ENCODE measurements around the gene MYL6B. TPM values are rescaled to one million over a fixed set of nuclear protein-coding genes. Genes with fewer than 3 reads are reported as not detected.
"Not testable (repeated sequence)": the region's sequence is repeated elsewhere in the genome, so short reads cannot be mapped to it uniquely, and the experiment has no call there.

Gene MYL6B
- 37.8 TPM for total RNA-seq

DNA sequence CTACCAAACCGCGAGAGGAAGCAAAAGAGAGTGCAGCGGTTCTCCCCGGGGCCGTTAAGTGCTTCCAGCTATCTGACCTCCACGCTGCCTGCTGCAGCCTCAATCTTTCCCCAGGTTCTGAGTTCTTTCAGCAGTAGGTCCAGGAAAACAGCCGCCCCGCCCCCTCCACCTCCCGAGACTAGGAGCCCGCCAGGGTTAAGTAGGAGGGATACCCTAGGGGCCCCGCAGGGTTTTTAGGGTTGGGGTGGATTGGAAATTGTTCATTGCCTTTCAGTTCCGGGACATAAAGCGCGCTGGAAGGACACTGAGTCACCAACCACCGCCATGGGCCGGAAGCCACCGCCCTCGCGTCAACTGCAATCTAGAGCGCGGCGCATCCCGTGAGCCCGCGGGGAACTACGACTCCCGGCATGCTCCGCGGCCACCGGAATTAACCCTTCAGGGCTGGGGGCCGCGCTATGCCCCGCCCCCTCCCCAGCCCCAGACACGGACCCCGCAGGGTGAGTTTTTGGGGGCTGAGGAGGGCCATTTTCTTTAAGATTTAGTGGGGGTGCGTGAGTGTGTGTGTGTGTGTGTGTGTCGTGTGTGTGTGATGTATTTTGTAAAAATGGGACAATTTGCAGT, at the start of gene MYL6B:
Gene MYL6B (plus strand): TSS at position 456 of the 624 bp plus-strand sequence. CDS start 1,332 bp downstream, outside the sequence.
- peak; percentile 95 for DNase-seq (ENCODE audit: low spot score)

DNA sequence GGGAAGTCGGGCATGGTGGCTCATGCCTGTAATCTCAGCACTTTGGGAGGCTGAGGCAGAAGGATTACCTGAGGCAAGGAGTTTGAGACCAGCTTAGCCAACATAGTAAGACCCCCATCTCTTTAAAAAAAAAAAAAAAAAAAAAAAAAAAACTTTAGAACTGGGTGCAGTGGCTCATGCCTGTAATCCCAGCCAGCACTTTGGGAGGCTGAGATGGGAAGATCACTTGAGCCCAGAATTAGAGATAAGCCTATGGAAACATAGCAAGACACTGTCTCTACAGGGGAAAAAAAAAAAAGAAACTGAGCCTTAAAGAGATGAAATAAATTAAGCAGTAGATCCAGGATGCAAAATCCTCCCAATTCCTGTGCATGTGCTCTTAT, 49.7 kb upstream of the MYL6B start:
- no peak for DNase-seq (ENCODE audit: low spot score)

DNA sequence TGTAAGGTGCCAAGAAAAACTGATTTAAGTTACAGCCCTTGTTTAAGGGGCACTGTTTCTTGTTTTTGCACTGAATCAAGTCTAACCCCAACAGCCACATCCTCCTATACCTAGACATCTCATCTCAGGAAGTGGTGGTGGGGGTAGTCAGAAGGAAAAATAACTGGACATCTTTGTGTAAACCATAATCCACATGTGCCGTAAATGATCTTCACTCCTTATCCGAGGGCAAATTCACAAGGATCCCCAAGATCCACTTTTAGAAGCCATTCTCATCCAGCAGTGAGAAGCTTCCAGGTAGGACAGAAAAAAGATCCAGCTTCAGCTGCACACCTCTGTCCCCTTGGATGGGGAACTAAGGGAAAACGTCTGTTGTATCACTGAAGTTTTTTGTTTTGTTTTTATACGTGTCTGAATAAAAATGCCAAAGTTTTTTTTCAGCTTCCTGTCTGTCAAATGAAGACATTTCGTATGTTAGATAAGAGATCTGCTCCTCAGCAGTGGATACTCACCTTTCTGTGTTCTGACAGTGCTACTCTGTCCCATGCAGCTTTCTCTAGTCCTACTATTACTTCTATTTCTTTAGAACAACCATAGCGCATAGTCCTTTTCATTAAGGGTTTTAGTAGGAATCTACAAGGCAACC, 49.2 kb upstream of the MYL6B start:
- no peak for DNase-seq (ENCODE audit: low spot score)

DNA sequence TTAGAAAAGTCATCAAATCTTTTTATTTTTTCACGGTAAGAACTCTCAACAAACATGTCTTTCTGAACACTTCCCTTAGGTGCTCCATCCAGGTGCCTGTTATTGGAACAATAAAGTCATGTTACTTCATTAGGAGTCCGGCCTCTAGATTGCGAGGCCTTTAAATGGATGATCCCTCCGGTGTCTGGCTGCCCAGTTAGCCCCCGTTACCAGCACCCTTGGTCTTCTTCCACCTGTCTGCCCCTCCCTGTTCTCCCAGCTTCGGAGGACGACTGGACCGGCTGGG, 48.6 kb upstream of the MYL6B start:
- no peak for DNase-seq (ENCODE audit: low spot score)

DNA sequence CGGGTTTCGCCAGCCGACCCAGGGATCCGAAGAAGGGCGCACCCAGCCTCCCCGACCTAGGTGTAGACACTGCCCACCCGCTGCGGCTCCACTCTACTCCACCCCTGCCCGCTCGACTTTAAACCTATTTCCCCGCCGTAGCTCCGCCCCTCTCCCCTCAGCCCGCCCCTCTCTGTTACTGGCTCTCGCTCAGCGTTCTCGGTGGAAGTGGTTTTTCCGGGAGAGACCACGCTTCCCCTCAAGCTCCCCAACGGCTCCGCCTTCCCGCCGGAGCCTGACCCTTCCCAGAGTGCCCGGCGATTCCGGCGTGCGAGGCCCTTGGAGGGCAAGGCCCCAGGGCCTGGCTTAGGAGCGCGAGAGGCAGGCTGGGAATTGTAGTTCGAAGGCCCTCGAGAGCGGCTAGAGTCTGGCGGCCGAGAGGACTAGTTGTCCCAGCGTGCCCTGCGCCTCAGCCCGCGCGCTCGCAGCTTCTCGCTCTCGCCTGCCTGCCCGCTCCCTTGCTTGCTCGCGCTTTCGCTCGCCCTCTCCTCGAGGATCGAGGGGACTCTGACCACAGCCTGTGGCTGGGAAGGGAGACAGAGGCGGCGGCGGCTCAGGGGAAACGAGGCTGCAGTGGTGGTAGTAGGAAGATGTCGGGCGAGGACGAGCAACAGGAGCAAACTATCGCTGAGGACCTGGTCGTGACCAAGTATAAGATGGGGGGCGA, 48.1 kb upstream of the MYL6B start, which contains the start of gene PA2G4:
Gene PA2G4 (plus strand): TSS at position 451 of the 706 bp plus-strand sequence. CDS start 179 bp downstream, at position 630.
- DNase-seq (ENCODE audit: low spot score) = peak; percentile 97

DNA sequence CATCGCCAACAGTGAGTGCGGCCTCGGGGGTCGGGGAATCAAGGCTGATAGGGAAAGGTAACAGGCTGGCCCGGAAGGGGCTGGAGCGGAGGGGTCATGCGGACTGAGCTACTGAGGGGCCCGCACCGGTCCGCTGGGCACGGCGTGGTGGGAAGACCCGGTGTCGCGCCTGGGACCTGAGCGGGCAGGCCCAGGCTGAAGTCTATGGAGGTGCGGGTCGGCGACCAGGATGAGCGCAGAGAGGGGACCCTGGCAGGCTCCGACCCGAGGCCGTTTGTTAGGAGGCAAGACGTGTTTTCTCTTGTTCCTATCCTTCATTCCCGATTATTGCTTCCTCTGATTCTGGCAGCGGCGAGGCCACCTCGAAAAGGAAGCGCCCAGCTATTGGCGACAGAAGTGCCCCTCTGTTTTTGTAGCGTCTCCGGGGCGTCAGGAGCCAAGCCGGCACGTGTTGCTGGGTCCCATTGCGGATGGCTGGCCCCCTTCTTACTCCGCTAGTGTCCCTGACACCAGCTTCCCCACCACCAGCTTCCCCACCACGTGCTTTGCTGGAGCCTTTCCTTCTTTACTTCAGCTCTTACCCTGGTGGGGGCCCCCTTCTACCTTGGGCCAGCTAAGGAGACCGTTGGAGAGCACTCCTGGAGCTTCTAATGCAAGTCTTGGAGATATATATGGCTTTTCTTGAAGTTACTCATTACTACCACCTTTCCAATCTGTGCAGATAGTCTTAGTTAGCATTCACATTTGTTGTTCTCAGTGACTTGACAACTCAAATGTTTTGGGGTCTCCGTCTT, 47.4 kb upstream of the MYL6B start:
- DNase-seq (ENCODE audit: low spot score) = no peak

DNA sequence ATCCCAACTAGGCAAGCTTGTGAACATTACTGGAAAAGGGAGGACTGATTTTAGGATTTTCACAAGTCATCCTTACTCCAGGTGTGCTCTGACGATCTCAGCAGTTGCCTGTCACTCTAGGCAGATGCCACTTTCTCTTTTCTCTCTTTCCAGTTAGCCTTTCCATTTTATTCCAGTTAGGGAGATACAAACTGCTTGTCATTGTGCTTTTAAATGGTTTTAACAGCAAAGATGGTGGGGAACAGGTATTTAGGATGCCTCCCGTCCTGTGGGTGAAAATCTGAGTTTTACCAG, 46.8 kb upstream of the MYL6B start:
- DNase-seq (ENCODE audit: low spot score) = no peak

DNA sequence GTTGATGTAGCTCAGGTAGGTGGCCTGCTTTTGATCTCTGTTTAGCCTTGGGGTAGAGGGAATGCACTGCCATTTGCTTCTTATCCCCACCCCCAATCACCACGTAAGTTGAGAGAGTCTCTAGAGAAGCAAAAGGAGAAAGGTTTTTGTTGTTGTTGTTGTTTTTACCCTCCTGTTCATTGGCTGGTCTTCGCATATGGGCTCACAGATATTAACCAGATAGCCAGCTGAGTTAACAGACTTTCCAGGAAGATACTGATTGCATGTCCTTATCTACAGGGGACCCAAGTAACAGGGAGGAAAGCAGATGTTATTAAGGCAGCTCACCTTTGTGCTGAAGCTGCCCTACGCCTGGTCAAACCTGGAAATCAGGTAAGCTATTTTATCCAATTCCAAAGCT, 45.1 kb upstream of the MYL6B start:
- DNase-seq (ENCODE audit: low spot score) = no peak

DNA sequence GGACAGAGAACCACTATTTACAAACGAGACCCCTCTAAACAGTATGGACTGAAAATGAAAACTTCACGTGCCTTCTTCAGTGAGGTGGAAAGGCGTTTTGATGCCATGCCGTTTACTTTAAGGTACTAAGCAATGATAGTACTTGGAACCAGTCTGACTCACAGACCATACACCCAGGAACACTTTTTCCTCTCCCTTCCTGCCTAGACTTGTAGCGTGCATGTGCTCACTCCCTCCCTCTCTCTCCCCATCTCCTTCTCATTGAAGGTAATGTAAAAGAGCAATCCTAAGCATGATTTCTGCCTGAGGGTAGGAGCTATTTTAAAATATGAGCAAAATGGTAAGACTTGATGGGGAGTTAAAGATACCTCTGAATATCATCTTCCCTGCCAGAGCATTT, 41.8 kb upstream of the MYL6B start:
- DNase-seq (ENCODE audit: low spot score) = no peak

DNA sequence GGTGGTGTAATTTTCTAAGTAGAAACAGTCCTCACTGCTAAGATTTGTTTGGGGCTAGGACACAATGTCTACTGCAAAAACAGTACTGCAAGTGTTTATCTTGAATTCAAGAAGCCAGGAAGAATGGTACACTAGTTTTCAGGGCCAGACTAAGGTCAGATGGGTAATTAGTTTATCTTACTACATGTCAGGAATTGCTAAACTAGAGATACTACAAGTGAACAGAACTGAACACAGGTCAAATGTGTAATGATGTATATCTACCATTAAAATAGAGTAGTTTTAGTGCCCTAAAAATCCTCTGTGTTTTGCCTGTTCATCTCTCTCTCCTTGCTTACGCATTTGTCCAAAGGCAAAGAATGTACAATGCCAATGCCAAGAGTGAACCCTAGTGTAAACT, 38.3 kb upstream of the MYL6B start:
- DNase-seq (ENCODE audit: low spot score) = no peak

DNA sequence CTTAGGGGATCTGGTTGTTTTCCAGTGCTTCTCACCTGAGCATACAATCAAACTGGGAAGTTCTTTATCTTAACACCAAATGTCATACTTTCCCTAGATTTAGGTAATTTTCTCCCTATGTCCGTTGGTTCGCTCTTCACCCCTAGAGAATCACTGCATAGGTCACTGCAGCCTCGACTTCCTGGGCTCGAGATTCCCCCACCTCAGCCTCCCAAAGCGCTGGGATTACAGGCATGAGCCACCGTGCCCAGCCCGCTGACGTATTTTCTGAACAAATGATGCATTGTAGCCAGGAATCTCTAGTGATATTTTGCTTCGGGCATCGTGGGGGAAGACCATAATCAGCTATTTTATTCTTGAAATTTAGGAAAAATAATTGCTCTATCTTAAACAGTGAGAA, 37.1 kb upstream of the MYL6B start:
- DNase-seq (ENCODE audit: low spot score) = no peak

DNA sequence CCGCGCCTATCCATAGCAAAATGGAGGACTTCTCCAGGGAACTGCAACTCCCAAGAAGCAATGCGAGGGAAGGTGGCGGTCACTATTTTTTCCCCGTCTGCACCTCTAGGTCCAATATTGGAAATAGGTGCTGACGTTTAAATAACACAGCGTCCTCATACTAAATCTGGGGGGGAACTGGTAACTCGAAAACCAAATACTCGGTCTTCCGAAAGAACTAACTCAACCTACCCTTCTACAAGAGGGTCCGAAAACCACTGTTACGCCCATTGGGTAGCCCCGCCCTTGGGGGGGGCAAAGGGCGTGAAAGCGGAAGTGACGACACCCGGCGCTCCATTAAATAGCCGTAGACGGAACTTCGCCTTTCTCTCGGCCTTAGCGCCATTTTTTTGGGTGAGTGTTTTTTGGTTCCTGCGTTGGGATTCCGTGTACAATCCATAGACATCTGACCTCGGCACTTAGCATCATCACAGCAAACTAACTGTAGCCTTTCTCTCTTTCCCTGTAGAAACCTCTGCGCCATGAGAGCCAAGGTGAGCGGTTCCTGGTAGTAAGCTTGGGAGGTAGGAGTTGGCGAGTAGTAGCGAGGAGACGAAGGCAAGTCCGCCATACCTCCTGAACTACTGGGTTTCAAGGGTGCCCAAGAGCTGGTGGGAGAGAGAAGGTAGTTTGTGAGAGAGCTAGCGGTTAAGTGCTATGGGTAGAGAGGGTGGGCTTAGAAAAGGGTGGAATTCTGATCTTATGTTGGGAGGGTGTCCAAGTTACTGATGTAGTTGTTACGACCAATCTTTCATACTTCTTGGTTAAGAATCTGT, 35.9 kb upstream of the MYL6B start, which contains the start of gene RPL41:
Gene RPL41 (plus strand): TSS at position 367 of the 815 bp plus-strand sequence.
- DNase-seq (ENCODE audit: low spot score) = peak; percentile 97

DNA sequence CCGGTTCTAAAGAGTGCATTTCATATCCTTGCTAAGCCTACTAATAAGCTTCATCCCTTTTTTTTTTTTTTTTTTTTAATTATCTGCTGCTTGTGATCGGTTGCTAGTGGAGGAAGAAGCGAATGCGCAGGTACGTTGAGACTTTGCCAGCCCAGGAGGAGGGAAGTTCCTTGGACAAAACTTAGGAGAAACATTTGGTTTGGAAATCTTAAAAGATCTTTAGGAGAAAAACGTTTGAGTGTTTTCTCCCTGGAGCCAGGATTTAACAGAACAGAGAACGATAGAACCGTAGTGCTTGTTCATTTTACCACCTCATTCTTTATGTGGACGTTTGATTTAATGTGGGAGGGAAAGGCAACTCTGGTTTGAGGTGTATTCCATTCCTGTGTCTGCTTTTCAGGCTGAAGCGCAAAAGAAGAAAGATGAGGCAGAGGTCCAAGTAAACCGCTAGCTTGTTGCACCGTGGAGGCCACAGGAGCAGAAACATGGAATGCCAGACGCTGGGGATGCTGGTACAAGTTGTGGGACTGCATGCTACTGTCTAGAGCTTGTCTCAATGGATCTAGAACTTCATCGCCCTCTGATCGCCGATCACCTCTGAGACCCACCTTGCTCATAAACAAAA, 35.2 kb upstream of the MYL6B start:
- not testable (repeated sequence) for DNase-seq (ENCODE audit: low spot score)

DNA sequence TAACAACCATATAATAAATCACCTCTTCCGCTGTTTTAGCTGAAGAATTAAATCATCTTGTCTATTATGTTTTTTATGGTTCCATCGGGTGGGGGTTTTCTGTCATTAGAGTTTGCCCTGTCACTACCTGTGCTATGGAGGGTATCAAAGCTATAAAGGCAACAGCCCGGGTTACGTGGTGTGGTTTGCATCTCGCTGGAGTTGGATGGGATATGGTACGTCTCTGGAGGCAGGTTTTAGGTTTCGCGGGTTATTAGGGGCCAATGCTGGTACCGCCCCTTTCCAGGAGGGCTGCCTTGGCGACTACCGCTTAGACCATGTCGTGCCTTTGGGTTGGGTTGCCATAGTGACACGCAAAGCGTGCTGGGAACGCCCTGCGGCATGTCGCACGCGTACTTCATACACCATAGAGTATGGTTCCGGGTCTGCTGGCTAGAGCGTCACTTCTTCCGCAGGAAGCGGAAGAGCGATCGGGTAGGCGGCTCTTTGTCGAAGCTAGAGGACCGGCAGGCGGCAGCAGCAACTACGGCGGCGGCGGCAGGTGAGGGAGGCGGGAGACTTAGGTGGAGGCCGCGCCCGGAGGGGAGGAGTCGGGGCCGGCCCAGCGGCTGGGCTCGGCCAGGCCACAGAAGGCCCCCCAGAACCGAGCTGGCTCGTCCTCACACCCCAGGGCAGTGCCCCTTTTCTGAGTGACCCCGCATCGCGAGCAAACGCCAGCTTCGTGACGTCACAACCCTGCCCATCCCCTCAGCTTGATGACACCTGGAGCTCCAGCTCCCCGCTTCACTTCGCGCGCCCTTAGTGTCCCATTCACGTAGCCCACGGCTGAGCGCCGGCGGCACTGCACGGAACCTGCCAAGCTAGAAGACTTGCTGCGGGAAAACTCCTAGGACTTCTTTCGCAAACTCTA, 34.4 kb upstream of the MYL6B start, which contains the start of gene ZC3H10:
Gene ZC3H10 (plus strand): TSS at position 489 of the 910 bp plus-strand sequence. CDS start 2,297 bp downstream, outside the sequence.
- DNase-seq (ENCODE audit: low spot score) = peak; percentile 99

DNA sequence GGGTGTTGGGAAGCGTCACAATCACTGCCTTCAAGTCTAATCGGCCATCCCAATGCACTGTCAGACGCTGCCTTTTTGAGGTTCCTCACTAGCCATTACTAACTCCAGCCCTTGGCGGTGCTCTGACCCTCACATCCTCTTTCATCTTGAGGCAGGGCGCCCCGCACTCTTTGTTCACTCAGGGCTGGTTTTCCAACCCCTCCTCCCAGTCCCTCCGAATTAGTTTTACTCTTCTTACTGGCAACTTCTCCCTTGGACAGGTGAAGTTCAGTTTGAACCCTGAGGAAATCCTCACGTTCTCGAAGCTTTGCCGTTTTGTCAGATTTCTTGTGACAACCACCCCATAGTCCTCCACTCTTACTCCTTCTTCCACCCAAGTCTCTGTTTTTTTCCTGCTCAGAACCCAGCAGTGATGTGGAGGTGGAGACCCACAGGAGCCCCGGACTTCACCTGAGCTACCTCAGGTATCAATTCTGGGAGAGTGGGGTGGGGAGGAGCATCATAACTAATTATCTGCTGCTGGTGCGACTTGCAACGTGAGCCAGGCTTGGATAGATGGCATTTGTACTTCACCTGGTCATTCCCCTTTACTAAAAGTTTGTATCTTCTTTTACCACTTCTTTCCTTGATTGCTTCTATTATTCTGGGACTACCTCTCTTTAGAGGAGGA, 33.6 kb upstream of the MYL6B start:
- no peak for DNase-seq (ENCODE audit: low spot score)

DNA sequence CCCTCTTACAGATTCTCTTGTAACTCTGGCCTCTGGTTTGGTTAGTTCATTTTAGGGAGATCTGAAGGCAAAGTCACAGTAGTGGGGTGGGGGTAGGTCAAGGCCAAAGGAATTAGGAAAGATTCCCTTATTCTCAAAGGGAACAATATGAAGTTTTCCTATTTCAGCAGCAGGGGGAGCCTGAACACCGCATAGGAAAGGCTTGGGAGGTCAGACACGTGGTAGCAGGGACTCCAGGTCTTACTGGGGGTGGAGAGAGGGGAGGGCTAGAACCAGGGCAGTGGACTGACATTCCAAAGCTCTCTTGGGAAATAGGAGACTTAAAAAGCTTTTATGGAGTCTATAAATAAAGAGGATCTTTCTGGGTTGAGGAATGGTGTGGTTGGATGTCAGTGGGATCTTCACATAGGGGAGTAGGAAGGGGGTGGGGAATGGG, 33.0 kb upstream of the MYL6B start:
- DNase-seq (ENCODE audit: low spot score) = peak; percentile 82

DNA sequence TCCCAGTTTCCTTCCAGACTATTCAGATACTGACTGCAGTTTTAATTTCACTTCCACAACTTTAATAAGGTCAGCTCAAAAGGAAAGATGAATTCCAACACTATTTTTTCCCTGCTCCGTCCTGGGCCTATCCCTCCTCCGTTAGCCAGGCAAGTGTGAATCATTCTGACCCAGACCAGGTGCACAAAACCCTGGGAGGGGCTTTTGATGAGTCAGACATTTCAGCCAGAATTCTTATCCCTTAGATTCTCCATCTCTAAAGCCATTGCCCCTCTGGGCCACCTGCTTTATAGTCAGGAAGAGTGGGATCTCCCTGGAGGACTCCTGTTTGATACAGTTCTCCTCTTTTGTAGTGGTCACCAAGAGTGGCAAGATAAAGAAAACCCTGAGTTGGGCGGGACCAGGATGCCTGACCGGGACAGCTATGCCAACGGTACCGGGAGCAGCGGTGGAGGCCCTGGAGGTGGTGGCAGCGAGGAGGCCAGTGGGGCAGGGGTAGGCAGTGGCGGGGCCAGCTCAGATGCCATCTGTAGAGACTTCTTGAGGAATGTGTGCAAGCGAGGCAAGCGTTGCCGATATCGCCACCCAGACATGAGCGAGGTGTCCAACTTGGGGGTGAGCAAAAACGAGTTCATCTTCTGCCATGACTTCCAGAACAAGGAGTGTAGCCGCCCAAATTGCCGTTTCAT, 32.1 kb upstream of the MYL6B start:
- DNase-seq (ENCODE audit: low spot score) = no peak

DNA sequence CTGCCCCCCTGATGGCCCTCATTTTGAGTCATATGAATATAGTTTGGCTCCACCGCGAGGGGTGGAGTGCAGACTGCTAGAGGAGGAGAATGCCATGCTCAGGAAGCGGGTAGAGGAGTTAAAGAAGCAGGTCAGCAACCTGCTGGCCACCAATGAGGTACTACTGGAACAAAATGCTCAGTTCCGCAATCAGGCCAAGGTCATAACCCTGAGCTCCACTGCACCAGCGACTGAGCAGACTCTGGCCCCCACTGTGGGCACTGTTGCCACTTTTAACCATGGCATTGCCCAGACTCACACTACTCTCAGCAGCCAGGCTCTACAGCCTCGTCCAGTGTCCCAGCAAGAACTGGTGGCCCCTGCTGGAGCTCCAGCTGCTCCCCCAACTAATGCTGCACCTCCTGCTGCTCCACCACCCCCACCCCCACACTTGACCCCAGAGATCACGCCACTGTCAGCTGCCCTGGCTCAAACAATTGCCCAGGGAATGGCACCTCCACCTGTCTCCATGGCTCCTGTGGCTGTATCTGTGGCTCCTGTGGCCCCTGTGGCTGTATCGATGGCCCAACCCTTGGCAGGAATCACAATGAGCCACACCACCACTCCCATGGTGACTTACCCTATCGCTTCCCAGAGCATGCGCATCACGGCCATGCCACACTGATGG, 31.1 kb upstream of the MYL6B start:
- no peak for DNase-seq (ENCODE audit: low spot score)
